ENCODE measurements around the gene EIF3I. TPM values are rescaled to one million over a fixed set of nuclear protein-coding genes. Genes with fewer than 3 reads are reported as not detected.

The EIF3I gene
- total RNA-seq, 4 donors from 2014 or later = 43.8 to 122 (median 114) TPM

DNA sequence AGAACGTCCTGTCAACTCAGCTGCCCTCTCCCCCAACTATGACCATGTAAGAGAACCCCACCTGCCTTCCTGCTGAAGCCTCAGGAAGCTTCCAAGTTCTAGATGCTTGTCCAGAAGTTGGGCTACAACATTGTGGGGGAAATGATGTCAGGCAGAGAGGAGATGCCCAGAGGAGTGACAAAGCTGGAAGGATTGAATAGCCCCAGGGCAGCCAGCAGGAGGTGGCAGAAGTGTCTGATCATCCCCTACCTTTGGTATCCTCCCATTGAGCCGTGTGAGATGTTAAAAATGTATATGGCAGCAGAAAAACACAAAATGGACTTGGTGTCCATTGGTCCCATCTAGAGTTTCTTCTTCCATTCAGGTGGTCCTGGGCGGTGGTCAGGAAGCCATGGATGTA lies 6.6 kb downstream of the EIF3I start:
- in situ Hi-C loops (cut with MboI; ENCODE audit: low pct_ligation_motif_present in 1 of 4, low pct_unique_long_range_greater_than_20kb in 1 of 4, low sequenced_read_pairs in 3 of 4) (no loop called here), intact Hi-C loops (cut with DNase I; ENCODE audit: low total_unique reads) (no loop called here)
- Histone ChIP-seq H3K9me3 (no peaks in the 10 kb centered on the region), H3K4me3 (no peak overlapping the region), H3K4me1 (peaks cover 2 to 5% (median 3%) of the 10 kb centered on the region in 4 donors), H3K36me3 (peaks cover 0 to 58% (median 27%) of the 10 kb centered on the region in 4 donors), H3K27me3 (no peaks in the 10 kb centered on the region), H3K27ac (no peak overlapping the region)
- TF ChIP-seq, protein P1, sequence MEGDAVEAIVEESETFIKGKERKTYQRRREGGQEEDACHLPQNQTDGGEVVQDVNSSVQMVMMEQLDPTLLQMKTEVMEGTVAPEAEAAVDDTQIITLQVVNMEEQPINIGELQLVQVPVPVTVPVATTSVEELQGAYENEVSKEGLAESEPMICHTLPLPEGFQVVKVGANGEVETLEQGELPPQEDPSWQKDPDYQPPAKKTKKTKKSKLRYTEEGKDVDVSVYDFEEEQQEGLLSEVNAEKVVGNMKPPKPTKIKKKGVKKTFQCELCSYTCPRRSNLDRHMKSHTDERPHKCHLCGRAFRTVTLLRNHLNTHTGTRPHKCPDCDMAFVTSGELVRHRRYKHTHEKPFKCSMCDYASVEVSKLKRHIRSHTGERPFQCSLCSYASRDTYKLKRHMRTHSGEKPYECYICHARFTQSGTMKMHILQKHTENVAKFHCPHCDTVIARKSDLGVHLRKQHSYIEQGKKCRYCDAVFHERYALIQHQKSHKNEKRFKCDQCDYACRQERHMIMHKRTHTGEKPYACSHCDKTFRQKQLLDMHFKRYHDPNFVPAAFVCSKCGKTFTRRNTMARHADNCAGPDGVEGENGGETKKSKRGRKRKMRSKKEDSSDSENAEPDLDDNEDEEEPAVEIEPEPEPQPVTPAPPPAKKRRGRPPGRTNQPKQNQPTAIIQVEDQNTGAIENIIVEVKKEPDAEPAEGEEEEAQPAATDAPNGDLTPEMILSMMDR (IDR thresholded peaks at IDR 0.05) = no peak
- TF ChIP-seq POLR2A (IDR thresholded peaks at IDR 0.05) (no peak), POLR2AphosphoS5 (IDR thresholded peaks at IDR 0.05) (no peak), EP300 (IDR thresholded peaks at IDR 0.05; ENCODE audit: low read depth) (no peak)
- WGBS, 2 donors (ENCODE audit: low coverage in 1 of 2) = 80 to 86% methylated on average over 2 to 3 of the region's 3 CpGs
- no peak for DNase-seq

DNA sequence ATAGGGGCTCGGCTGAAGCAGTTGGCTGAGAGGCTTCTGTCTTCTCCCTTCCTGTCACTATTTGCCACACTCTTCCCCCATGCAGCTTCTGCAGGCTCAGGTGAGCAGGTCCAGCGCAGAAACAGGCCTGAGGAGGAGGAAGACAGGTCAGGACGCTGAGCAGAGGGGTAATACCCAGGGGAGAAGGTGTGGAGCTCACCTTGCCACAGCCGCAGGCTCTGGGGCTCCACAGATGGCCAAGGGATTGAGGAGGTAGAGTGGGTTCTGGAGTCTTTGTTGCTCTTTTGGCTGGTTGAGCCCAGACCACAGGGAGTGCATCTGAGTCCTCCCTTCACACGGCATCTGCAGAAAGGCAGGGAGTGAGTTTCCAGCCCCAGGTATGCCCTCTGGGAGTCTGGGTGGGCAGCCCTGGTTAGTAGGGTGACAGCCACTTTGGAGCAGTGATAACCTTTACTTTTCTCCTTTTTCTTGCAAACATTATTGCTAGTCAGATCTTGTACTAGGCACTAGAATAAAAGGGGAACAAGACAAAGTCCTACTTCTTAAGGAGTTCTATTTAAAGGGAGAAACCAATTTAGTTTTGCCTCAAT lies 9.7 kb downstream of the EIF3I start:
- Histone ChIP-seq H3K27ac (no peak overlapping the region), H3K4me1 (no peaks in the 10 kb centered on the region), H3K4me3 (no peak overlapping the region), H3K27me3 (no peaks in the 10 kb centered on the region), H3K36me3 (peaks cover 0 to 48% (median 23%) of the 10 kb centered on the region in 4 donors), H3K9me3 (no peaks in the 10 kb centered on the region)
- DNase-seq = no peak
- whole genome bisulfite sequencing, 2 donors (ENCODE audit: low coverage in 1 of 2) = 81% methylated on average over 5 of the region's 5 CpGs; no CpG with 5 or more reads in 1 of the 2 donors
- in situ Hi-C loops (cut with MboI; ENCODE audit: low pct_ligation_motif_present in 1 of 4, low pct_unique_long_range_greater_than_20kb in 1 of 4, low sequenced_read_pairs in 3 of 4) = no loop called here
- intact Hi-C loops (cut with DNase I; ENCODE audit: low total_unique reads) = no loop called here
- TF ChIP-seq POLR2A (IDR thresholded peaks at IDR 0.05) = no peak
- no peak for TF ChIP-seq POLR2AphosphoS5 (IDR thresholded peaks at IDR 0.05)
- no peak for TF ChIP-seq EP300 (IDR thresholded peaks at IDR 0.05; ENCODE audit: low read depth)
- TF ChIP-seq, protein P1 (IDR thresholded peaks at IDR 0.05) = no peak

DNA sequence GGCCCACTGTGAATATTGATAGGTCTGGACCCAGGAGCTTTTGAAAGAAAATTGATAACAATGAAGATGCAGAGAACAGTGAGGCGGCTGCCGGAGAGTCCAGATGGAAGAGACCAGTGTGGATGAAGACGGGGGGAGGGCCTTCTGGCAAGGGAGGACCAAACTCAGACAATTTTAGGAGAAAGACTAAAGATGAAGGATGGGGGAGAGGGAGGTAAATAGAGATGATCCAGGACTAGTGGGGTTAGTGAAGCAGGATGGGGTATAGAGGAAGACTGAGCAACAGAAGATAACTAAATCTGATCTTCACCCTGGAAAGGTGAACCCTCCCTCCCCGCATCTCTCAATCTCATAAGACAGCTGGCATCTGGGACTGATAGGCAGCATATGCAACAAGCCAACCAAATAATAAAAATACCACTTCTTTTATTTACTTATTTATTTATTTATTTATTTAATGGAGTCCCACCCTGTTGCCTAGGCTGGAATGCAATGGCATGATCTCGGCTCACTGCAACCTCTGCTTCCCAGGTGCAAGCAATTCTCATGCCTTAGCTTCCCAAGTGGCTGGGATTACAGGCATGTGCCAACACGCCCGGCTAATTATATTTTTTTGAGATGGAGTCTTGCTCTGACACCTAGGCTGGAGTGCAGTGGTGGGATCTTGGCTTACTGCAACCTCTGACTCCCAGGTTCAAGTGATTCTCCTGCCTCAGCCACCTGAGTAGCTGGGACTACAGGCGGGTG lies 10.5 kb downstream of the EIF3I start:
- Histone ChIP-seq H3K9me3 (no peaks in the 10 kb centered on the region), H3K4me3 (no peak overlapping the region), H3K27ac (no peak overlapping the region), H3K4me1 (no peaks in the 10 kb centered on the region), H3K36me3 (peaks cover 0 to 43% (median 22%) of the 10 kb centered on the region in 4 donors), H3K27me3 (no peaks in the 10 kb centered on the region)
- intact Hi-C loops (cut with DNase I; ENCODE audit: low total_unique reads) (no loop called here), in situ Hi-C loops (cut with MboI; ENCODE audit: low pct_ligation_motif_present in 1 of 4, low pct_unique_long_range_greater_than_20kb in 1 of 4, low sequenced_read_pairs in 3 of 4) (no loop called here)
- DNase-seq = no peak
- no peak for TF ChIP-seq EP300 (IDR thresholded peaks at IDR 0.05; ENCODE audit: low read depth)
- TF ChIP-seq, protein P1 (IDR thresholded peaks at IDR 0.05) = no peak
- no peak for TF ChIP-seq POLR2A (IDR thresholded peaks at IDR 0.05)
- TF ChIP-seq POLR2AphosphoS5 (IDR thresholded peaks at IDR 0.05) = no peak
- 88 to 89% methylated on average over 7 to 8 of the region's 8 CpGs for WGBS, 2 donors (ENCODE audit: low coverage in 1 of 2)

DNA sequence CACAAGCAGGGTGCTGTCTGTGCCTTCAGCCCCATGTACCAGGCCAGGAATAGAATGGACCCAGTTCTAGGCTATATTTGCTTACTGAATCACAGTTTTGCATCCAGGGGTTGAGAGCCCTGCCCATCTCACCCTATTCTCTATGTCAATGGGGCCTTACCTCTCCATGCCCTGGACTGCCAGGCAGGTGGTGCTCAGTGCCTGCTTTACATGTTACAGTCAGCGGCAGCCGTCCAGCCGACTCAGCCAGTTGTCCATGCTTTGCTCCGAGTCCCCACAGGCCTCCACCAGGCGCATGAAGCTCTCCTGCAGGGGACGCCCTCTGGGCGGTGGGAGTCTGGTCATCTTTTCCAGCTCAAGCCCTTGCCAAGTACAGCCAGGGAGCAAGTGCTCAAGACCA lies 12.6 kb downstream of the EIF3I start:
- peaks cover 0 to 2% (median 1%) of the 10 kb centered on the region in 4 donors for H3K4me1 ChIP-seq
- in situ Hi-C loops (cut with MboI; ENCODE audit: low pct_ligation_motif_present in 1 of 4, low pct_unique_long_range_greater_than_20kb in 1 of 4, low sequenced_read_pairs in 3 of 4) = no loop called here
- H3K36me3 ChIP-seq = peaks cover 0 to 24% (median 12%) of the 10 kb centered on the region in 4 donors
- 75 to 100% methylated on average over 2 to 7 of the region's 7 CpGs for WGBS, 2 donors (ENCODE audit: low coverage in 1 of 2)
- no peak overlapping the region for H3K4me3 ChIP-seq
- no peaks in the 10 kb centered on the region for H3K27me3 ChIP-seq
- no peak for DNase-seq
- intact Hi-C loops (cut with DNase I; ENCODE audit: low total_unique reads) = no loop called here
- TF ChIP-seq POLR2A (IDR thresholded peaks at IDR 0.05) (no peak), EP300 (IDR thresholded peaks at IDR 0.05; ENCODE audit: low read depth) (no peak), POLR2AphosphoS5 (IDR thresholded peaks at IDR 0.05) (no peak)
- TF ChIP-seq, protein P1 (IDR thresholded peaks at IDR 0.05) = no peak
- no peaks in the 10 kb centered on the region for H3K9me3 ChIP-seq
- no peak overlapping the region for H3K27ac ChIP-seq
